HG02981 (cell line): ENCODE measurements around the gene CCDC141.

ENCODE experiments used
- ATAC-seq: cut with Tn5 transposase; IDR thresholded peaks from one replicate; pipeline ENCODE4 v1.9.1; 2021; ENCODE audit warnings: mild to moderate bottlenecking, moderate library complexity; ENCODE audit not compliant: unreplicated experiment

The CCDC141 gene

DNA sequence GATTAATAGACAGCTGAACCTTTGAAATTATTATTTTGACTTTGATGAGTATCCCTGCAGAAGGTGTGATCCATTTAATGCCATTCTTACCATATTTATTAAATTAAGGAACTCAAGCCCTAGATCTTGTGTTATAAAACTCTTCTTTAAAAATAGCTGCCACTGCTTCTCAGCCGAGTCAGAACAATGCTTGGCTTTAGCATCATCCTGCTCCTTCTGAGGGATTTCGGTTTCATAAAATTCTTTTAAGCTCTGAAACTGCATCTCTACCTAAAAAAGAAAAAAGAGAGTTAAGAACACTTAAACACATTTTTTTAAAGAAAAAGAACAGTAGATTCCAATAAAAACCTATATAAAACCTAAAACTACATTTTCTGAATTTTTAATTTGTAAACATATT, 172.1 kb downstream of the CCDC141 start:
- no peak for ATAC-seq

GRCh38 chr2:178874529-178875240, 175.3 kb downstream of the CCDC141 start:
- ATAC-seq = no peak

GRCh38 chr2:178873912-178874311, 176.0 kb downstream of the CCDC141 start:
- ATAC-seq = no peak

DNA sequence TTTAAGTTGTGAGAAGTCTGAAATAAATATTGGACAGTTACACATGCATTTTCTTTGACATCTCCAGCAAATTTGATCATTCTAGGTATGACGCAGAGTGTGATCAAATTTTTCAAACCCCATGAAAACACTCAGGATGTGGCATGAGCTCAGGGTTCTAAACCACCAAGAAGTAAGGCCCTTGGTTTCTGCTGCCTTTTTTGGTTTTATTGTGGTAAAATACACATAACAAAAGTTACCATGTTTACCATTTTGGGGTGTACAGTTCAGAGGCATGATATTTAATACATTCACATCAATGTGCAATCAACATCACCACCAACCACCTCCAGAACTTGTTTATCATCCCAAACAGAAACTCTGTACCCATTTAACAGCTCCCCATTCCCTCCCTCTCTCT, 178.4 kb downstream of the CCDC141 start:
- ATAC-seq = no peak

DNA sequence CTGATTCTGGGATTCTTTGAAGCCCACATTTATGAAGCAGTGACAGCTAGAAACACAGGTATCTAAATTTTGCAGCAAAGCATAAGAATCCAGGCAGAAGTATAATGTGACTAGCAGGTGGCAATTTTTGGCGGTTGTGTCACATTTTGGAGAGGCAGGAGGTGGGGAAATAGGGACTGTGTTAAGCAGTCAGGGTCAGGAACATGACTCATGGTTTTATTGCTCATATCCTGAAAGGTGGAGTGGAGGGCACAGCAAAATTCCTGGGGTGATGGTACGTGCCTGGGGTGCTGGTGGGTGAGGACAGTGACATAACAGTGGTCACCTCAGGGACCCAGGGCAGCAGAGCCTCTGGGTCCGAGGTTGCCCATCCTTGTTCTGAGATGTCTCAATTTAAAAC, 179.2 kb downstream of the CCDC141 start:
- no peak for ATAC-seq

GRCh38 chr2:178865999-178866398, 183.9 kb downstream of the CCDC141 start:
- ATAC-seq = no peak

- no peak for ATAC-seq
Observed at GRCh38 chr2:178865146-178865936, 184.6 kb downstream of the CCDC141 start.

- ATAC-seq = no peak
Observed at GRCh38 chr2:178863856-178864620, 185.9 kb downstream of the CCDC141 start.

GRCh38 chr2:178863130-178863855, 186.6 kb downstream of the CCDC141 start:
- ATAC-seq = no peak

DNA sequence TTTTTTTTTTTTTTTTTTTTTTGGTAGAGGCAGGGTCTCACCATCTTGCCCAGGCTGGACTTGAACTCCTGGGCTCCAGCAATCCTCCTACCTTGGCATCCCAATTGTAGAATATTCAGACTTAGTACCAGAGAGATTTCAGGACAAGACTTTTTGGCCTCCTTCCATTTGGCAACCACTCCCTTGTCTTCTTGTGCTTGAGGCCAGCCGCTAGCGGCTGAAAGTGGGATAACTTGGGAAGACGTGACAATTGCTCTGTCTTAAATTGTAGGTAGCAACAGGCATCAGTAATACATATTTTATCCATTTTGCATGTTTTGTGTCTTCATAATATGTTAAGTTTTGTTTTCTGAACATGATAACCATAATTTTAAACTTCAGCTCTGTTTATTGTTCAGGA, 189.4 kb downstream of the CCDC141 start:
- ATAC-seq = no peak

- ATAC-seq = no peak
Observed at GRCh38 chr2:178859730-178860129, 190.2 kb downstream of the CCDC141 start.

- no peak for ATAC-seq
Observed at GRCh38 chr2:178858896-178859625, 190.9 kb downstream of the CCDC141 start.

DNA sequence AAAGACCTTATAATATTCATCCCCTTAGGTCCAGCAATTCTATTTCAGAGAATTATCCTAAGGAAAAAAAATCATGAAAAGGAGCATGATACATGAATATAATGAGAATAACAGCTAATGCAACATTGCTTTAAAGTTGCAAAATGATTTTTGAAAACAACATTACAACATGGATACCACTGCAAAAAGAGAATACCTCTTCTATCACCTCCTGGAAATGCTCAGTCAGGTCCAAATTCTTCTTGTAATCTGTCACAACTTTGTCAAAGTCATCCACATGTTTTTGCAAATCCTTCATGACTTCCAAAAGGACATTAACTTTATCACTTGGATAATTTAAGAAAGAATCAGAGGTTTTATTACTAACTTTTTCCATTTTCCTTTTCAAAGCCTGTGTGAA, 194.8 kb downstream of the CCDC141 start:
- no peak for ATAC-seq

GRCh38 chr2:178848335-178848734, 201.6 kb downstream of the CCDC141 start:
- no peak for ATAC-seq

GRCh38 chr2:178846458-178846802, 203.5 kb downstream of the CCDC141 start:
- no peak for ATAC-seq

- no peak for ATAC-seq
Observed at GRCh38 chr2:178845566-178846457, 204.1 kb downstream of the CCDC141 start.

DNA sequence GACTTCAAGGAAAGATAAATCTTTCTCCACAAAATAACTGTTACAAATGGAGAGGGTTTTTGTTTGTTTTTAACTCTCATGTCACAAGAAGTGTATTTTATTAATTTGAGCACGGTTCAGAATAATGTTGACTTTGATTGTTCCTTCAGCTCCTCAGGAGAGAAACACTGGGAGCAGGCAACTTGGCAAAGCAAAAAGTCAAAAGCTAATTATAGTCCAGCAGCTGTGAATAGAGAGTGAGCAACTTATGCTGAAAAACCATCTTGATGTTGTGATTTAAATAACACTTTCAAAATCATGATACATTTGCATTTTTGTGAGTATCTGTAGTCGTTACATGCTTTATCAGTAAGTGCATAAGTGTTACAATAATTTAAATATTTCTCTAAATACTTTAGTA, 205.2 kb downstream of the CCDC141 start:
- ATAC-seq = no peak

DNA sequence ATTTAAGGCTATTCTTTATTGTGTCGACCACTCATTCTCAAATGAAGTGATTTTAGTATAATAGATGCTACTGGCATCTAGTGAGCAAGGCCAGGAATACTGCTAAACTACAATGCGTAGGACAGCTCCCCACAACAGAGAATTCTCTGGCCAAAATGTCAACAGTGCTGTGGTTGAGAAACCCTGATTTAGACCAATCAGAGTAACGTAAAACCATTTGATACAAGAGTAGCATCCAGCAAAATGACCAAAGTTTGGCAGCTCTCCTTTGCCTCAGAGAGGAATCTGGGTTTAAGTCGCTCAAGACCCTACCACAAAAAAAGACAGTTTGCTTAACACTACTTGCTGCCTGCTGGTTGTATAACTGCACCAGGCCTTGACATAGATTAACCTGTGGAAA, 205.7 kb downstream of the CCDC141 start:
- no peak for ATAC-seq

DNA sequence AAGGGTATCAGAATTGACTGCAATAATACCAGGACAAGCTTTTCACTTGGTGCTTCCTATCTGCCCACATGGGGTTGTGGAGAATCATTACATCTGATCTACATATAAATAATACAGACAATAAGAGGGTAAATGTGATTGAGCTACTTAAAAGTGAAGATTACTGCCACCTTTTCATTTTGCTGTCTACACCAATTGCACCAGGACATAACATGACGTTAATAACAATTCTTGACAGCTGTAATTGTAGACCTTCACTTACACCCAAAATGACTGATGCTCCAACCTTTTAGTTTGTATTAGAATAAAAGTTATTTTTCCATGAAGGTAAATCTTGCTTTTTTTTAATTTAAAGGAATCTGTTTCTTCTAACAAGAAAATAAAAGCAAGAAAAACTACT, 206.2 kb downstream of the CCDC141 start:
- ATAC-seq = no peak
